Measurements from ENCODE around the gene CDC42EP5. TPM values are rescaled to one million over a fixed set of nuclear protein-coding genes. Genes with fewer than 3 reads are reported as not detected.

CDC42EP5 gene
- total RNA-seq, 2 donors from 2014 or later: 444 to 601 TPM

DNA sequence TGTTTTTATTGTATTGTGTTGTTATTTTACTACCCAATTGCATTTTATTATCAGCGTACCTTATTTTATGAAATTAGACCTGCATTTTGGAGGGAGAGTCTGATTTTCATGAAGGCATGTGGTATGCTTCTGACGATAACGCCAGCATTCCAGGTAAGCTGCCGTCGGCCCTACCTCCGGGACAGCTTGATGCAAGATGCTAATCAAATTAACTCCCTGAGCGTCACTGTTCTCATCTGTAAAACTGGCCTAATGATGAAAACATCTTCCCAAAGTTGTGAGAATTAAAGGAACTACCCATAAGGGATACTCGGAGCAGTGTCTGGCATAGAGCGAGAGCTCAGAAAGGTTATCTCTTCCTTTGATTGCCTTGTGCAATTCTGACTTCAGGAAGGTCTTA lies 16.7 kb upstream of the CDC42EP5 start:
- Histone ChIP-seq H3K9ac (ENCODE audit: low read depth in 2 of 2, low read length in 2 of 2) (no peak overlapping the region), H3K4me3 (no peak overlapping the region), H3K27me3 (no peaks in the 10 kb centered on the region), H3K27ac (no peak overlapping the region), H3K36me3 (no peaks in the 10 kb centered on the region), H3K9me3 (no peaks in the 10 kb centered on the region), H3K4me1 (no peaks in the 10 kb centered on the region)
- intact Hi-C loops (cut with DNase I): no loop called here
- TF ChIP-seq, protein P1, sequence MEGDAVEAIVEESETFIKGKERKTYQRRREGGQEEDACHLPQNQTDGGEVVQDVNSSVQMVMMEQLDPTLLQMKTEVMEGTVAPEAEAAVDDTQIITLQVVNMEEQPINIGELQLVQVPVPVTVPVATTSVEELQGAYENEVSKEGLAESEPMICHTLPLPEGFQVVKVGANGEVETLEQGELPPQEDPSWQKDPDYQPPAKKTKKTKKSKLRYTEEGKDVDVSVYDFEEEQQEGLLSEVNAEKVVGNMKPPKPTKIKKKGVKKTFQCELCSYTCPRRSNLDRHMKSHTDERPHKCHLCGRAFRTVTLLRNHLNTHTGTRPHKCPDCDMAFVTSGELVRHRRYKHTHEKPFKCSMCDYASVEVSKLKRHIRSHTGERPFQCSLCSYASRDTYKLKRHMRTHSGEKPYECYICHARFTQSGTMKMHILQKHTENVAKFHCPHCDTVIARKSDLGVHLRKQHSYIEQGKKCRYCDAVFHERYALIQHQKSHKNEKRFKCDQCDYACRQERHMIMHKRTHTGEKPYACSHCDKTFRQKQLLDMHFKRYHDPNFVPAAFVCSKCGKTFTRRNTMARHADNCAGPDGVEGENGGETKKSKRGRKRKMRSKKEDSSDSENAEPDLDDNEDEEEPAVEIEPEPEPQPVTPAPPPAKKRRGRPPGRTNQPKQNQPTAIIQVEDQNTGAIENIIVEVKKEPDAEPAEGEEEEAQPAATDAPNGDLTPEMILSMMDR (IDR thresholded peaks at IDR 0.05): no peak
- no peak for DNase-seq

DNA sequence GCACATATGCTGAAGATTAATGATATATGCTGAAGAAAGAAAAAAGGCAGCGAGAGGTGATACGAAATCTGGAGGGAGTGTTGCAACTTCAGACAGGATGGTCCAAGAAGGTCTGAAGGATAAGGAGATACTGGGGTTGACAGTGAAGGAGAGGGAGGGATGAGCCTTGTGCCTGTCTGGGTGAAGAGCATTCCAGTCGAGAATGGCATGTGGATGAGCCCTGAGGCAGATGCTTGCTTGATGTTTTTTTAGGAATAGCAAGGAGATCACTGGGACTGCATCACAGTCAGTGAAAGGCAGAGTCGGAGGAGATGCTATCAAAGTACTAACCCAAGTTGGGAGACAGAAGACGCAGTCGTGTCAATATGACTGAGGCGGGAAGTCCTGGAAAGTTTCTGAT lies 16.2 kb upstream of the CDC42EP5 start:
- Histone ChIP-seq H3K36me3 (no peaks in the 10 kb centered on the region), H3K4me1 (no peaks in the 10 kb centered on the region), H3K27ac (no peak overlapping the region), H3K4me3 (no peak overlapping the region), H3K9ac (ENCODE audit: low read depth in 2 of 2, low read length in 2 of 2) (no peak overlapping the region), H3K9me3 (no peaks in the 10 kb centered on the region), H3K27me3 (no peaks in the 10 kb centered on the region)
- TF ChIP-seq, protein P1 (IDR thresholded peaks at IDR 0.05): no peak
- DNase-seq: no peak
- intact Hi-C loops (cut with DNase I): no loop called here

DNA sequence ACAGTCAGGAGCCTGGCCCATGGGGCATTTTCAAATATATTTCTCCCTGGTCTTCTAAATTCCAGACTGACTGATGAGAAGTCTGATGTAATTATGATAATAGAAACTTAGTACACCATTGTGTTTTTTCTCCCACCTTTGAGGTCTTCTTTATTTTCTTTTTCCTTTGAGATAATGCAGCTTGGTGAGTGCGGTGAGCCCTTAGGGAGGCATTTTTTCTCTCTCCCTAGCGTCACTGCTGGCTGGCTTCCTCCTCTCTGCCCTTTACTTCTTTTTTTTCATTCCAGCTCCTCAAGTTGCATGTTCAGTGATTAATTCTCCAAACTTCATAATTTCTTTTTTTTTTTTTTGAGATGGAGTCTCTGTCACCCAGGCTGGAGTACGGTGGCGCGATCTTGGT lies 12.8 kb upstream of the CDC42EP5 start:
- no peaks in the 10 kb centered on the region for H3K9me3 ChIP-seq
- H3K4me1 ChIP-seq: no peaks in the 10 kb centered on the region
- H3K27me3 ChIP-seq: no peaks in the 10 kb centered on the region
- TF ChIP-seq, protein P1 (IDR thresholded peaks at IDR 0.05): no peak
- H3K27ac ChIP-seq: no peak overlapping the region
- no peak overlapping the region for H3K4me3 ChIP-seq
- H3K9ac ChIP-seq (ENCODE audit: low read depth in 2 of 2, low read length in 2 of 2): no peak overlapping the region
- H3K36me3 ChIP-seq: no peaks in the 10 kb centered on the region
- intact Hi-C loops (cut with DNase I): no loop called here
- DNase-seq: no peak

DNA sequence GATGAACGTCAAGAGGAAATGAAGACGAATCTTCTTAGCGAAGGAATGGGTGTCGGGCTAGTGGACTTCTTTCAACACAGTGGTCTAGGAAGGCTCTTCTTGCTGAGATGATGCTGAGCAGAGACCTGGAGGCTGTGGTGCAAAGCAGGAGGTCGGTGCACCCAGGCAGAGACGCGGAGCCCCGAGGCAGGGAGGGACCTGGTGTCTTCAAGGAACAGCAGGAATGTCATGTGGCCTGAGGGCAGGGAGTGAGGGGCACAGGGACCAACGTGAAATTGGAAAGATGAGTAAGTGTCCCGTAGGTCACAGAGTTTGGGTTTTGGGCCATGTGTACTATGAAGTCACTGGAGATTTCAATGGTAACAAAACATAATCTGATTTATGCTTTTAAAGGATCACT lies 11.4 kb upstream of the CDC42EP5 start:
- Histone ChIP-seq H3K27me3 (no peaks in the 10 kb centered on the region), H3K9ac (ENCODE audit: low read depth in 2 of 2, low read length in 2 of 2) (no peak overlapping the region), H3K4me1 (no peaks in the 10 kb centered on the region), H3K36me3 (no peaks in the 10 kb centered on the region), H3K4me3 (no peak overlapping the region), H3K27ac (no peak overlapping the region), H3K9me3 (no peaks in the 10 kb centered on the region)
- DNase-seq: no peak
- intact Hi-C loops (cut with DNase I): loop anchor here (5.0 kb wide), 1 partner anchor 193 kb away; no protein-coding TSS in a partner anchor
- TF ChIP-seq, protein P1 (IDR thresholded peaks at IDR 0.05): no peak

DNA sequence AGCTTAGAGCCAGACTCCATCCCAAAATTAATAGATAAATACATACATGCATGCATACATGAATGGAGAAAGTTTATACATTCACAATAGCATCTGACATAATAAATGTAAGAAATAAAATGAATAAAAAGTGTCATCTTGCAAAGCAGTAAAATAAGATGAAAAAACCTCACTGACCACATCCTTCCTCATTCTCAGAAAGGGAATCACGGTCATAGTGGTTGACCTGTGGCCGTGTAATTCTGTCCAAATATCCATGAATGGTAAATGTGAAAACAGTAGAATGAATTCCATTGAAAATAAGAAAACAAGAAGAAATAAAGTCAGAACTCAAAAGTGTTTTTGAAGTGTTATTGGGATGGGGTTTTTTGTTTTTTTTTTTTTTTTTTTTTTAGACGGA lies 9.8 kb upstream of the CDC42EP5 start:
- intact Hi-C loops (cut with DNase I): loop anchor here (5.0 kb wide), 1 partner anchor 194 kb away; no protein-coding TSS in a partner anchor
- Histone ChIP-seq H3K9me3 (no peaks in the 10 kb centered on the region), H3K36me3 (no peaks in the 10 kb centered on the region), H3K4me3 (no peak overlapping the region), H3K4me1 (no peaks in the 10 kb centered on the region), H3K27ac (no peak overlapping the region), H3K27me3 (no peaks in the 10 kb centered on the region), H3K9ac (ENCODE audit: low read depth in 2 of 2, low read length in 2 of 2) (no peak overlapping the region)
- no peak for DNase-seq
- TF ChIP-seq, protein P1 (IDR thresholded peaks at IDR 0.05): no peak
